HCT116 (cell line): ENCODE measurements around the gene USP24. TPM values are rescaled to one million over a fixed set of nuclear protein-coding genes. Genes with fewer than 3 reads are reported as not detected.

Experiments used
- ATAC-seq: fragments of 200-7000 bp; cut with Tn5 transposase; 2 replicates; pipeline ENCODE4 v1.9.1; 2020; ENCODE audit warnings: mild to moderate bottlenecking, moderate library complexity
- BruUV-seq: library from RNA; stranded (reverse); fragments of 400-500 nt; replicated peaks from 2 replicates; lab custom pipeline; 2021; lab: Mats Ljungman, UMichigan
- CTCF ChIA-PET: fragments of 300-600 bp; sonication (Branson Sonifier 250); formaldehyde crosslinking; loops from one replicate; lab custom pipeline; 2021; ENCODE audit warnings: antibody characterized with exemption; lab: Charles Lee
- POLR2A ChIA-PET: fragments of 300-600, 350-600 bp; sonication (Branson Sonifier 250); formaldehyde crosslinking; loops from one replicate; lab custom pipeline; 2021; ENCODE audit warnings: antibody characterized with exemption; lab: Charles Lee
- RAD21 ChIA-PET, 2 experiments: fragments of 300-600 bp; sonication (Branson Sonifier 250); formaldehyde crosslinking; loops; one replicate each; lab custom pipeline; 2023; ENCODE audit warnings: low total read pairs in 2 of 2; ENCODE audit not compliant: uncharacterized antibody in 2 of 2, unreplicated experiment in 2 of 2, low non-redundant PET in 1 of 2; lab: Charles Lee
- DNase-seq: peaks from one replicate; pipeline ENCODE4 v3.0.0-alpha.2; 2010; ENCODE audit warnings: low read depth, low spot score
- H2AFZ ChIP-seq: fragments of 200-600 bp; shearing (Covaris generic), sonication (generic); 2 replicates; pipeline ENCODE4 v1.6.1; 2017; ENCODE audit warnings: low read depth, mixed run types, mixed read lengths, antibody characterized with exemption, low read length; ENCODE audit not compliant: poor library complexity, severe bottlenecking
- H3K27ac ChIP-seq: 2 replicates; pipeline ENCODE4 v1.5.1; 2012; ENCODE audit warnings: low read depth, low read length
- H3K27me3 ChIP-seq: fragments of 200-600 bp; sonication (generic); 2 replicates; pipeline ENCODE4 v1.6.1; 2016; ENCODE audit warnings: mixed run types, low read length, mixed read lengths; ENCODE audit not compliant: insufficient read depth
- H3K36me3 ChIP-seq, 2 experiments: fragments of 200-500 bp in 1 of 2; fragments of 200-600 bp in 1 of 2; sonication (Bioruptor generic) in 1 of 2; sonication (generic) in 1 of 2; 2 replicates each; pipeline versions ENCODE4 v1.5.1 to v1.6.1; 2014 to 2016; ENCODE audit warnings: low read length in 2 of 2, inconsistent platforms in 1 of 2, mixed read lengths in 1 of 2, mixed run types in 1 of 2; ENCODE audit not compliant: insufficient read depth in 2 of 2, control insufficient read depth in 1 of 2
- H3K4me1 ChIP-seq, 2 experiments: fragments of 200-600 bp in 1 of 2; sonication (generic) in 1 of 2; 2 replicates each; pipeline versions ENCODE4 v1.5.1 to v1.6.1; 2012 to 2017; ENCODE audit warnings: low read length in 2 of 2, inconsistent platforms in 1 of 2, mild to moderate bottlenecking in 1 of 2, mixed read lengths in 1 of 2, mixed run types in 1 of 2, moderate library complexity in 1 of 2; ENCODE audit not compliant: insufficient read depth in 2 of 2, control insufficient read depth in 1 of 2
- H3K4me2 ChIP-seq: fragments of 200-600 bp; sonication (generic); 2 replicates; pipeline ENCODE4 v1.6.1; 2017; ENCODE audit warnings: mixed run types, low read length, mixed read lengths
- H3K4me3 ChIP-seq, 2 experiments: fragments of 200-600 bp in 1 of 2; sonication (generic) in 1 of 2; replicated peaks in 1 of 2; 2 replicates each; pipeline ENCODE4 v1.5.1; 2011 to 2016; ENCODE audit warnings: low read length in 2 of 2, control low read depth in 1 of 2, low read depth in 1 of 2, mild to moderate bottlenecking in 1 of 2, mixed read lengths in 1 of 2, mixed run types in 1 of 2
- H3K79me2 ChIP-seq: fragments of 200-600 bp; sonication (generic); 2 replicates; pipeline ENCODE4 v1.6.1; 2017; ENCODE audit warnings: mild to moderate bottlenecking, mixed run types, low read length, moderate library complexity, mixed read lengths; ENCODE audit not compliant: insufficient read depth
- H3K9ac ChIP-seq: fragments of 200-600 bp; sonication (generic); 2 replicates; pipeline ENCODE4 v1.6.1; 2016; ENCODE audit warnings: low read length, mixed read lengths
- H3K9me2 ChIP-seq: fragments of 200-600 bp; sonication (generic), shearing (Covaris generic); 2 replicates; pipeline ENCODE4 v1.6.1; 2017; ENCODE audit warnings: mixed run types, mild to moderate bottlenecking, moderate library complexity; ENCODE audit not compliant: insufficient read depth
- H3K9me3 ChIP-seq, 2 experiments: fragments of 200-500 bp in 1 of 2; fragments of 200-600 bp in 1 of 2; sonication (Bioruptor generic) in 1 of 2; sonication (generic) in 1 of 2; 2 replicates each; pipeline ENCODE4 v1.6.1; 2014 to 2017; ENCODE audit warnings: low read length in 2 of 2, mixed read lengths in 2 of 2, inconsistent platforms in 1 of 2, low read depth in 1 of 2, mild to moderate bottlenecking in 1 of 2, mixed run types in 1 of 2, moderate library complexity in 1 of 2; ENCODE audit not compliant: control insufficient read depth in 1 of 2, insufficient read depth in 1 of 2
- H4K20me1 ChIP-seq: fragments of 200-600 bp; sonication (generic), shearing (Covaris generic); 2 replicates; pipeline ENCODE4 v1.6.1; 2017; ENCODE audit warnings: mixed run types, mild to moderate bottlenecking, moderate library complexity; ENCODE audit not compliant: insufficient read depth
- CEBPB ChIP-seq: IDR thresholded peaks from 2 replicates; pipeline ENCODE4 v1.6.1; 2012; ENCODE audit warnings: low read depth
- EGR1 ChIP-seq: IDR thresholded peaks from 2 replicates; pipeline ENCODE4 v1.6.1; 2012; ENCODE audit warnings: low read depth
- EZH2phosphoT487 ChIP-seq: fragments of 200-600 bp; IDR thresholded peaks from 2 replicates; pipeline ENCODE4 v1.6.1; 2018; ENCODE audit warnings: antibody characterized with exemption, borderline replicate concordance
- FOSL1 ChIP-seq: IDR thresholded peaks from 2 replicates; pipeline ENCODE4 v1.6.1; 2012; ENCODE audit warnings: low read depth
- SP1 ChIP-seq: IDR thresholded peaks from 2 replicates; pipeline ENCODE4 v1.6.1; 2012; ENCODE audit warnings: low read depth
- ZNF274 ChIP-seq: fragments of 200-500 bp; sonication (Bioruptor generic); IDR thresholded peaks from 2 replicates; pipeline ENCODE4 v1.6.1; 2014; ENCODE audit warnings: mild to moderate bottlenecking, low read depth, low read length, inconsistent platforms
- intact Hi-C: fragments of 100-400 bp; cut with micrococcal nuclease; formaldehyde crosslinking; loops from 2 replicates; pipeline ENCODE4 v1.10.0; 2022
- total RNA-seq: library from RNA; stranded (reverse); gene quantifications from one replicate; pipeline ENCODE4 v1.2.1, GENCODE V29; 2021; ENCODE audit not compliant: unreplicated experiment
- TF ChIP-seq, protein P1 (sequence below): IDR thresholded peaks from 2 replicates; pipeline ENCODE4 v1.6.1; 2011; ENCODE audit warnings: mild to moderate bottlenecking, low read length, moderate library complexity; ENCODE audit not compliant: insufficient replicate concordance; ENCODE audit errors: extremely low read depth
- TF ChIP-seq, protein P2 (sequence below): IDR thresholded peaks from 2 replicates; pipeline ENCODE4 v1.6.1; 2012; ENCODE audit warnings: low read depth
- TF ChIP-seq, protein P3 (sequence below): IDR thresholded peaks from 2 replicates; pipeline ENCODE4 v1.6.1; 2012
- TF ChIP-seq, protein P4 (sequence below), 3 experiments: fragments of 200-600 bp in 1 of 3; sonication (generic) in 1 of 3; IDR thresholded peaks in 2 of 3; conservative IDR thresholded peaks in 1 of 3; 2 replicates each; pipeline ENCODE4 v1.5.1; 2012 to 2017; ENCODE audit warnings: low read depth in 2 of 3, low read length in 2 of 3, antibody characterized with exemption in 1 of 3, borderline replicate concordance in 1 of 3, control low read depth in 1 of 3, mild to moderate bottlenecking in 1 of 3, mixed read lengths in 1 of 3, mixed run types in 1 of 3, moderate library complexity in 1 of 3; ENCODE audit not compliant: insufficient read depth in 1 of 3

USP24 gene
- total RNA-seq, 1 experiment from 2014 or later, result 34.2 TPM

DNA sequence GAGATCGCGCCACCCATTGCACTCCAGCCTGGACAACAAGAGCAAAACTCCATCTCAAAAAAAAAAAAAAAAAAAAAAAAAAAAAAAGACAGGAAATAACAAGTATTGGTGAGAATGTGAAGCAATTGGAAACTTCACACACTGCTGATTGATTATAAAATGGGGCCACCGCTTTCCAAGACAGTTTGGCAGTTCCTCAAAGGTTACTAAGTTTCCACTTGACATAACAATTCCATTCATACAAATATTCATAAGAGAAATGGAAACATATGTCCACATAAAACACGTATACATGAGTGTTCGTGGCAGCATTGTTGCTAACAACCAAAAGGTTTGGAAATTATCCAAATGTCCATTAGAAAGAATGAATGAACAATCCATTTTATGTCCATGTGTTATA, 26.3 kb downstream of the USP24 start (continued):
- TF ChIP-seq, protein P1, sequence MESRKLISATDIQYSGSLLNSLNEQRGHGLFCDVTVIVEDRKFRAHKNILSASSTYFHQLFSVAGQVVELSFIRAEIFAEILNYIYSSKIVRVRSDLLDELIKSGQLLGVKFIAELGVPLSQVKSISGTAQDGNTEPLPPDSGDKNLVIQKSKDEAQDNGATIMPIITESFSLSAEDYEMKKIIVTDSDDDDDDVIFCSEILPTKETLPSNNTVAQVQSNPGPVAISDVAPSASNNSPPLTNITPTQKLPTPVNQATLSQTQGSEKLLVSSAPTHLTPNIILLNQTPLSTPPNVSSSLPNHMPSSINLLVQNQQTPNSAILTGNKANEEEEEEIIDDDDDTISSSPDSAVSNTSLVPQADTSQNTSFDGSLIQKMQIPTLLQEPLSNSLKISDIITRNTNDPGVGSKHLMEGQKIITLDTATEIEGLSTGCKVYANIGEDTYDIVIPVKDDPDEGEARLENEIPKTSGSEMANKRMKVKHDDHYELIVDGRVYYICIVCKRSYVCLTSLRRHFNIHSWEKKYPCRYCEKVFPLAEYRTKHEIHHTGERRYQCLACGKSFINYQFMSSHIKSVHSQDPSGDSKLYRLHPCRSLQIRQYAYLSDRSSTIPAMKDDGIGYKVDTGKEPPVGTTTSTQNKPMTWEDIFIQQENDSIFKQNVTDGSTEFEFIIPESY, result no peak

DNA sequence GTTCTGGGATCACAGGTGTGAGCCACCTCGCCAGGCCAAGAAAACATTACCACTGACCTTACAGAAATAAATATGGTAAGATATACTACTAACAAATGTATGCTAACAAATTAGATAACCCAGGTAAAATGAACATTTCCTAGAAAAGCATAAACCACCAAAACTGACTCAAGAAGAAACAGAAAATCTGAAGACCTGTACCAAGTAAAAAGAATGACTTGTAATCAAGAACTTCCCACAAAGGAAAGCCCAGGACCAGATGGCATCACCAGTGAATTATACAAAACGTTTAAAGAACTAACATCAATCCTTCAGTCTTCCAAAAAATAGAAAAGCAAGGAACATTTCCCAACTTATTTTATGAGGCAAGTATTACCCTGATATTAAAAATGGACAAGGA, 29.3 kb downstream of the USP24 start:
- ChIA-PET POLR2A (no interaction called here), RAD21 (no interaction called here), CTCF (no interaction called here)
- DNase-seq, result no peak
- Histone ChIP-seq H3K4me1 (no peaks in the 10 kb centered on the region), H3K27ac (no peak overlapping the region), H3K4me3 (no peak overlapping the region), H3K79me2 (peaks cover 95% of the 10 kb centered on the region), H3K27me3 (no peaks in the 10 kb centered on the region), H2AFZ (no peak overlapping the region), H3K4me2 (no peak overlapping the region), H3K9ac (no peak overlapping the region), H3K9me3 (0 out of 4 replicates have a peak, but pooled peaks cover 0 to 3% of the 10 kb centered on the region in 2 experiments), H3K36me3 (no peaks in the 10 kb centered on the region), H4K20me1 (no peaks in the 10 kb centered on the region; the same call in none of the 2 replicates), H3K9me2 (no peaks in the 10 kb centered on the region)
- TF ChIP-seq, protein P2, sequence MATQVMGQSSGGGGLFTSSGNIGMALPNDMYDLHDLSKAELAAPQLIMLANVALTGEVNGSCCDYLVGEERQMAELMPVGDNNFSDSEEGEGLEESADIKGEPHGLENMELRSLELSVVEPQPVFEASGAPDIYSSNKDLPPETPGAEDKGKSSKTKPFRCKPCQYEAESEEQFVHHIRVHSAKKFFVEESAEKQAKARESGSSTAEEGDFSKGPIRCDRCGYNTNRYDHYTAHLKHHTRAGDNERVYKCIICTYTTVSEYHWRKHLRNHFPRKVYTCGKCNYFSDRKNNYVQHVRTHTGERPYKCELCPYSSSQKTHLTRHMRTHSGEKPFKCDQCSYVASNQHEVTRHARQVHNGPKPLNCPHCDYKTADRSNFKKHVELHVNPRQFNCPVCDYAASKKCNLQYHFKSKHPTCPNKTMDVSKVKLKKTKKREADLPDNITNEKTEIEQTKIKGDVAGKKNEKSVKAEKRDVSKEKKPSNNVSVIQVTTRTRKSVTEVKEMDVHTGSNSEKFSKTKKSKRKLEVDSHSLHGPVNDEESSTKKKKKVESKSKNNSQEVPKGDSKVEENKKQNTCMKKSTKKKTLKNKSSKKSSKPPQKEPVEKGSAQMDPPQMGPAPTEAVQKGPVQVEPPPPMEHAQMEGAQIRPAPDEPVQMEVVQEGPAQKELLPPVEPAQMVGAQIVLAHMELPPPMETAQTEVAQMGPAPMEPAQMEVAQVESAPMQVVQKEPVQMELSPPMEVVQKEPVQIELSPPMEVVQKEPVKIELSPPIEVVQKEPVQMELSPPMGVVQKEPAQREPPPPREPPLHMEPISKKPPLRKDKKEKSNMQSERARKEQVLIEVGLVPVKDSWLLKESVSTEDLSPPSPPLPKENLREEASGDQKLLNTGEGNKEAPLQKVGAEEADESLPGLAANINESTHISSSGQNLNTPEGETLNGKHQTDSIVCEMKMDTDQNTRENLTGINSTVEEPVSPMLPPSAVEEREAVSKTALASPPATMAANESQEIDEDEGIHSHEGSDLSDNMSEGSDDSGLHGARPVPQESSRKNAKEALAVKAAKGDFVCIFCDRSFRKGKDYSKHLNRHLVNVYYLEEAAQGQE, result no peak
- TF ChIP-seq ZNF274, result no peak
- no peak for TF ChIP-seq SP1
- TF ChIP-seq, protein P3, sequence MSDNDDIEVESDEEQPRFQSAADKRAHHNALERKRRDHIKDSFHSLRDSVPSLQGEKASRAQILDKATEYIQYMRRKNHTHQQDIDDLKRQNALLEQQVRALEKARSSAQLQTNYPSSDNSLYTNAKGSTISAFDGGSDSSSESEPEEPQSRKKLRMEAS, result no peak
- TF ChIP-seq EGR1, result no peak
- no peak for TF ChIP-seq CEBPB
- TF ChIP-seq FOSL1, result no peak
- TF ChIP-seq, protein P4, sequence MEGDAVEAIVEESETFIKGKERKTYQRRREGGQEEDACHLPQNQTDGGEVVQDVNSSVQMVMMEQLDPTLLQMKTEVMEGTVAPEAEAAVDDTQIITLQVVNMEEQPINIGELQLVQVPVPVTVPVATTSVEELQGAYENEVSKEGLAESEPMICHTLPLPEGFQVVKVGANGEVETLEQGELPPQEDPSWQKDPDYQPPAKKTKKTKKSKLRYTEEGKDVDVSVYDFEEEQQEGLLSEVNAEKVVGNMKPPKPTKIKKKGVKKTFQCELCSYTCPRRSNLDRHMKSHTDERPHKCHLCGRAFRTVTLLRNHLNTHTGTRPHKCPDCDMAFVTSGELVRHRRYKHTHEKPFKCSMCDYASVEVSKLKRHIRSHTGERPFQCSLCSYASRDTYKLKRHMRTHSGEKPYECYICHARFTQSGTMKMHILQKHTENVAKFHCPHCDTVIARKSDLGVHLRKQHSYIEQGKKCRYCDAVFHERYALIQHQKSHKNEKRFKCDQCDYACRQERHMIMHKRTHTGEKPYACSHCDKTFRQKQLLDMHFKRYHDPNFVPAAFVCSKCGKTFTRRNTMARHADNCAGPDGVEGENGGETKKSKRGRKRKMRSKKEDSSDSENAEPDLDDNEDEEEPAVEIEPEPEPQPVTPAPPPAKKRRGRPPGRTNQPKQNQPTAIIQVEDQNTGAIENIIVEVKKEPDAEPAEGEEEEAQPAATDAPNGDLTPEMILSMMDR (IDR thresholded peaks at IDR 0.05 in 2 of 3, conservative IDR thresholded peaks at IDR 0.05 in 1 of 3; ENCODE audit: borderline replicate concordance in 1 of 3, insufficient read depth in 1 of 3, low read depth in 2 of 3, low read length in 2 of 3), result no peak
- no peak for TF ChIP-seq EZH2phosphoT487
- no peak for ATAC-seq
- BruUV-seq, result no TSS peak
- intact Hi-C loops, result no loop called here
